AG10803 (cell line): ENCODE measurements around the gene OSGEPL1.
A peak's percentile ranks its signal among the peaks of the same experiment; 100 is the strongest.

Experiments
- DNase-seq: peaks from one replicate; pipeline ENCODE4 v3.0.0; 2010; ENCODE audit warnings: low read depth
- H3K4me3 ChIP-seq: 2 replicates; pipeline ENCODE4 v1.5.1; 2011; ENCODE audit warnings: mild to moderate bottlenecking, low read length, control low read depth
- TF ChIP-seq, protein P1 (sequence below): conservative IDR thresholded peaks from 2 replicates; pipeline ENCODE4 v1.5.1; 2011; ENCODE audit warnings: mild to moderate bottlenecking, low read length, control low read depth, inconsistent platforms

Gene OSGEPL1

DNA sequence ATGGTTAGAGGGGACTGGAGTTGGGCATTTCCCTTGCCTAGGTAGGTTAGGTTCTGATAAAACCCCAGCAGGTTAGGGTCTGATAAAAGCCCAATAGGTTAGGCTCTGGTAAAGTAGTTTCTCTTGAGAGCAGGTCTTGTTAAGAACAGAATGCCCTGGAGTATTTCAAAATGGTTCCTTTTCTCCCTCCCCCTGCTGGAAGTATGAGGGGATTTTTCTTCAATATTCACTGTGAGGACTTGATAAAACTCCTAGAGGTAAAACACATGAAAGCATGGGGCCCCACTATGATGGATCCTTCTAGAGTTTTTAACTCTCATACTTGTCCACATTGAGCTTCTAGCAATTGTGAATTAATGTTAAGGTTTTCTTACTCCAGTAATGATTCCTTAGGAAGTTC, 60.5 kb downstream of the OSGEPL1 start:
- TF ChIP-seq, protein P1, sequence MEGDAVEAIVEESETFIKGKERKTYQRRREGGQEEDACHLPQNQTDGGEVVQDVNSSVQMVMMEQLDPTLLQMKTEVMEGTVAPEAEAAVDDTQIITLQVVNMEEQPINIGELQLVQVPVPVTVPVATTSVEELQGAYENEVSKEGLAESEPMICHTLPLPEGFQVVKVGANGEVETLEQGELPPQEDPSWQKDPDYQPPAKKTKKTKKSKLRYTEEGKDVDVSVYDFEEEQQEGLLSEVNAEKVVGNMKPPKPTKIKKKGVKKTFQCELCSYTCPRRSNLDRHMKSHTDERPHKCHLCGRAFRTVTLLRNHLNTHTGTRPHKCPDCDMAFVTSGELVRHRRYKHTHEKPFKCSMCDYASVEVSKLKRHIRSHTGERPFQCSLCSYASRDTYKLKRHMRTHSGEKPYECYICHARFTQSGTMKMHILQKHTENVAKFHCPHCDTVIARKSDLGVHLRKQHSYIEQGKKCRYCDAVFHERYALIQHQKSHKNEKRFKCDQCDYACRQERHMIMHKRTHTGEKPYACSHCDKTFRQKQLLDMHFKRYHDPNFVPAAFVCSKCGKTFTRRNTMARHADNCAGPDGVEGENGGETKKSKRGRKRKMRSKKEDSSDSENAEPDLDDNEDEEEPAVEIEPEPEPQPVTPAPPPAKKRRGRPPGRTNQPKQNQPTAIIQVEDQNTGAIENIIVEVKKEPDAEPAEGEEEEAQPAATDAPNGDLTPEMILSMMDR = peak; percentile 16; the same call in 1 of the 2 replicates
- H3K4me3 ChIP-seq = no peak overlapping the region
- no peak for DNase-seq

DNA sequence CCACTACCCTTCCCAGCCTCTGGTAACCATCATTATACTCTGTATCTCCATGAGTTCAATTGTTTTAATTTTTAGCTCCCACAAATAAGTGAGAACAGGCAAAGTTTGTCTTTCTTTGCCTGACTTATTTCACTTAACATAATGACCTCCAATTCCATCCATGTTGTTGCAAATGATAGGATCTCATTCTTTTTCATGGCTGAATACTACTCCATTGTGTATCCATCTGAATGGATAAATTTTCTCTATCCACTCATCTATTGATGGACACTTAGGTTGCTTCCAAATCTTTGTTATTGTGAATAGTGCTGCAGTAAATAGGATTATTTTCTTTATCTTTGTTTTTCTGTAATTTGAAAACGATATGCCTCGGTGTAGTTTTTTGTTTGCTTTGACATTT, 61.9 kb downstream of the OSGEPL1 start:
- H3K4me3 ChIP-seq = no peak overlapping the region
- DNase-seq = no peak
- TF ChIP-seq, protein P1 = no peak

DNA sequence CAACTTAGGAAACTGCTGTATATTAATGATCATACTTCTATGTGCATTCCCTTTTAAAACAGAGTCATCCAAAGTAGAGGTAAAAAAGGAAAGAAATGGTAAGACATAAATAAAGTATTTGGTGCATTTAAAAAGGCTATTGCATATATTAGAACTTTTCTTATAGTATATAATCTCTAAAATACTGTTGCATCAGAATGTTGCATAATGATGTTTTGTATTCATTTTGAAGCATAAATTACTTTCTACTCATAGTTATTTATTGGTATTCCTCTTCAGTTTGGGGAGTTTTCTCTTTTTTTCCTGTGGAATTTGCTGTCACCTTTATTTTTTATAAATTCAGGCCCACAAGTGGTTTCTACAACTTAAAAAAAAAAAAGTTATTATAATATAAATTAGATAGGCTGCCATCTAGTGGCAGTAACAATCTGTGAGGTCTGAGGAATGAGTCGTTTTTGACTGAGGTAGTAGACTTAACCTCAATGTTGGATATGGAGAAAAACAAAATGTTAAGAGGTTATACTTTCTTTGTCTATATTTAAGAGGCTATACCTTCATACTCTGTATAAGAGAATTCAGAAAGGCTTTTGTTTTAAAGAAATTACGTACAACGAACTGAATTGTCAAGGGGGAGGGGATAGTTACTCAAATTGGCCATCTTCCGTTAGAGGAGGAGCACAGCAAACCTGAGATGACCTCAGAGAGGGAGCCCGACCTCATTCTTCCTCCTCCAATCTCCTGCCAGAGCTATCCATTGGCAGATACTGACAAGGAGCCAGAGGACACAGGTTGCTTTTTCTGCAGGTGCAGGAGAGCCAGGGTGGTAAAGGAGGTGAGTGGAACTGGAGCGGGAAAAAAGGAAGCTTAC, 64.3 kb downstream of the OSGEPL1 start:
- H3K4me3 ChIP-seq = no peak overlapping the region
- TF ChIP-seq, protein P1 = peak; percentile 63
- DNase-seq = peak; percentile 56
